GM23248 (cell line): ENCODE results near the gene AMIGO2.

Experiments
- EZH2 ChIP-seq: fragments of 200-600 bp; sonication (generic); IDR thresholded peaks from 2 replicates; pipeline ENCODE4 v1.6.1; 2018; ENCODE audit warnings: antibody characterized with exemption, mild to moderate bottlenecking; ENCODE audit not compliant: insufficient read depth, poor library complexity, severe bottlenecking
- EZH2phosphoT487 ChIP-seq: fragments of 200-600 bp; sonication (generic); IDR thresholded peaks from 2 replicates; pipeline ENCODE4 v1.6.1; 2018; ENCODE audit warnings: antibody characterized with exemption, moderate library complexity, mild to moderate bottlenecking, low read depth; ENCODE audit not compliant: insufficient read depth

DNA sequence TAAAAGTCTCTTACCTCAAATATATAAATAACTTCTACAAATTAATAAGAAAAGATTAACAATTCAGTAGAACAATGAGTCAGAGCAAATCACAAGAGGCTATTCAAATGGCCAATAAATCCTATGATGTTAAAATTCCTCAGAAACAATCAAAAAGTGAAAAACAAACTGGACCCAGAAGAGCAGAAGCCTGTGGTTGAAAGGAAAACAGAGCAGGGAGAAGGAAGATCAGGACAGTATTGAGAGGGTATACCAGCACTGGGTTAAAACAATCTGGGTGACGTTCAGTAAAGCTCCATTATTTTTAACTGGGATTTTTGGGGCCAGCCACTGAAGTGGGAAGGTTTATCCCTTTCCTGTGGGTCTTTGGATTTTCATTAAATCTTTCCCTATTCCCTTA, 40.0 kb downstream of the AMIGO2 start:
- TF ChIP-seq EZH2 (no peak), EZH2phosphoT487 (no peak)
